ENCODE results near the gene ERICH6B.

ERICH6B gene

GRCh38 chr13:45519493-45519892 is 96.0 kb downstream of the ERICH6B start:
- TF ChIP-seq CTCF (IDR thresholded peaks at IDR 0.05; ENCODE audit: low read depth, low read length, missing control alignments): no peak
- DNase-seq (ENCODE audit: extremely low read depth, low read depth): no peak
- no peak overlapping the region for H3K4me3 ChIP-seq (replicated peaks; ENCODE audit: low read depth, low read length)

GRCh38 chr13:45518525-45519245 is 96.9 kb downstream of the ERICH6B start:
- no peak for DNase-seq (ENCODE audit: extremely low read depth, low read depth)
- no peak overlapping the region for H3K4me3 ChIP-seq (replicated peaks; ENCODE audit: low read depth, low read length)
- TF ChIP-seq CTCF (IDR thresholded peaks at IDR 0.05; ENCODE audit: low read depth, low read length, missing control alignments): no peak

- no peak overlapping the region for H3K4me3 ChIP-seq (replicated peaks; ENCODE audit: low read depth, low read length)
- no peak for TF ChIP-seq CTCF (IDR thresholded peaks at IDR 0.05; ENCODE audit: low read depth, low read length, missing control alignments)
- DNase-seq (ENCODE audit: extremely low read depth, low read depth): no peak
Measured at GRCh38 chr13:45516757-45517156, 98.8 kb downstream of the ERICH6B start.

GRCh38 chr13:45512098-45512496 is 103.4 kb downstream of the ERICH6B start:
- H3K4me3 ChIP-seq (replicated peaks; ENCODE audit: low read depth, low read length): no peak overlapping the region
- DNase-seq (ENCODE audit: extremely low read depth, low read depth): no peak
- no peak for TF ChIP-seq CTCF (IDR thresholded peaks at IDR 0.05; ENCODE audit: low read depth, low read length, missing control alignments)

- TF ChIP-seq CTCF (IDR thresholded peaks at IDR 0.05; ENCODE audit: low read depth, low read length, missing control alignments): peak; percentile 73
- H3K4me3 ChIP-seq (replicated peaks; ENCODE audit: low read depth, low read length): no peak overlapping the region
- peak; percentile 65 for DNase-seq (ENCODE audit: extremely low read depth, low read depth)
Measured at GRCh38 chr13:45511310-45512097, 104.0 kb downstream of the ERICH6B start.

GRCh38 chr13:45510672-45511071 is 104.9 kb downstream of the ERICH6B start:
- no peak overlapping the region for H3K4me3 ChIP-seq (replicated peaks; ENCODE audit: low read depth, low read length)
- DNase-seq (ENCODE audit: extremely low read depth, low read depth): no peak
- no peak for TF ChIP-seq CTCF (IDR thresholded peaks at IDR 0.05; ENCODE audit: low read depth, low read length, missing control alignments)
